NCI-H2227 (cell line): Measurements from ENCODE around the gene NPC2.

ENCODE experiments used
- DNase-seq: peaks from one replicate; lab custom pipeline; 2025; ENCODE audit not compliant: unreplicated experiment; lab: John Stamatoyannopoulos, UW

Gene NPC2

GRCh38 chr14:74519316-74520074, 26.4 kb upstream of the NPC2 start:
- no peak for DNase-seq

GRCh38 chr14:74518221-74518620, 25.1 kb upstream of the NPC2 start:
- no peak for DNase-seq

- DNase-seq = no peak
These were observed 24.6 kb upstream of the NPC2 start for GRCh38 chr14:74517731-74518130.

DNA sequence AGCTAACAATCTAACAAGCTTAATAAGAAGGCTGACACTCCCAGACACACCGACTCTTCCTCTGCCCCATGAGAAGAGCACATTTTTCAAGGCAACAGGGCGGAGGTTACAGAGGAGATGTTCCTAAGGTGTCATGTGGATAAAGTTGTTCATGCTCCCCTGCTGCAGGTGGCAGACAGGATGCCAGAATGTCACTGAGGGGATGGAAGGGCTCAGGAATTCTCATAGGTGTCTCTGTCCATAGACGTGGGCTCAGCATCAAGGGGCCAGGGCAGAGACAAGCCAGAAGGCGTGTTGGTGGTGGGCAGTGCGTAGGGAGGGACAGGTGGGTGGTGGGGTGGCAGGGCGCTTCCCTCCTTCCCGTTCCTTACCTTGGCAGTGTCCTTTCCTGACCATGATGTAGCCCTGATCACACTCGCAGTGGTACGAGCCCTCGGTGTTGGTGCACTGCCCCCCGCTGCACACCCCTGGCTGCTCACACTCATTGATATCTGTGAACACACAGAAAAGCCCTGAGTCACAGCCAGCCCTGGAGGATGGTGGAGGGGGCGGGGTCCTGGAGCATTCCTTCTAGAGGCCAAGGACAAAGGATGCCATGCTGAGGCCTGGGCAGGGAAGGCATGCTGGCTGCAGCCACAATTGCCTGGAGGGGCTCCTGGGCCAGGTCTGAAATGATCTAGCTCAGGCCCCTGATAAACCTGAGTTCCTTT, 23.5 kb upstream of the NPC2 start:
- no peak for DNase-seq

DNA sequence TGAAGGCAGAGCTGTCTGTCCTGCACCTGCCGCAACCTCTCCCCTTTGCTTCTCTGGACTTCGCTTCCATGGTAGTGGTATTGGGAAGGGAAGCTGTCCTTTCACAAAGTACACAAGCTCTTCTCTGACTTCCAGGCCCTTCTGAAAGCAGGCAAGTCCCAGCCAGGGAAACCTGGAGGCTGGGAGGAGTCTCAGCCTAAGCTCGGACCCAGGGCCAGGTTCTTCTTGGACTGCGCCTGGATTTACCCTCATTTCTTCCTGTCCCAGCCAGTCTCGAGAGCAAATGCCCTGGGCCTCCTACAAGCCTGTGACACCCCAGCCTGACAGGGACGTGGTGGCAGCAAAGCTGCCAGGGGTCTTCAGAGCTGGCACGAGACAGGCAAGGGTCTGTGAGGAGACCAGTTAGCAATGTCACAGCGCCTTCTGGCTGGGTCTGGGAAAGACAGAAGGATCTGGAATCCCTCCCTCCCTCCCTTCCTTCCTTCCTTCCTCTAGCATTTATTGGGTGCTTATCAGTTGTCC, 22.8 kb upstream of the NPC2 start:
- DNase-seq = no peak

DNA sequence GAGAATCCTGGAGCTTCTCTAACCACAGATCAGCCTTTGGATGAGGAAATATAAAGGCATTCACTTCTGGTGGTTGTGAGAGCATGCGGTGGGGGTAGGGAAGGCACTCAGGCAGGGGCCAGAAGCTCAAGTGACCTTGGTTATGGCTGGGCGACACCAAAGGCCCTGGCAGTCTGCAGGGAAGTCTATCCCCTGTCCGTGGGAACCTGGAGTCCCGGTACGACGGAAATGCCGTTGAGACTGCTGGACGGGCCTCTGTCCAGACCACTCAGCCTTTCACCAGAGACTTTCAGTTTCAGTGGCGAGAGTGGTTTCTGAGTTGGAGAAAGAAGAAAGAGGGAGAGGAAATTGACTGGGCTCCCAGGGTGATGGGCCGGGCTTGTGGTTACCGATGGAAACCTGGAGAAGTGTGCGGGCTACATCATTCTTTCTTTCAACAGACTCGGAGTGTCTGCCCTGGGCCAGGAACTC, 21.4 kb upstream of the NPC2 start:
- DNase-seq = no peak

DNA sequence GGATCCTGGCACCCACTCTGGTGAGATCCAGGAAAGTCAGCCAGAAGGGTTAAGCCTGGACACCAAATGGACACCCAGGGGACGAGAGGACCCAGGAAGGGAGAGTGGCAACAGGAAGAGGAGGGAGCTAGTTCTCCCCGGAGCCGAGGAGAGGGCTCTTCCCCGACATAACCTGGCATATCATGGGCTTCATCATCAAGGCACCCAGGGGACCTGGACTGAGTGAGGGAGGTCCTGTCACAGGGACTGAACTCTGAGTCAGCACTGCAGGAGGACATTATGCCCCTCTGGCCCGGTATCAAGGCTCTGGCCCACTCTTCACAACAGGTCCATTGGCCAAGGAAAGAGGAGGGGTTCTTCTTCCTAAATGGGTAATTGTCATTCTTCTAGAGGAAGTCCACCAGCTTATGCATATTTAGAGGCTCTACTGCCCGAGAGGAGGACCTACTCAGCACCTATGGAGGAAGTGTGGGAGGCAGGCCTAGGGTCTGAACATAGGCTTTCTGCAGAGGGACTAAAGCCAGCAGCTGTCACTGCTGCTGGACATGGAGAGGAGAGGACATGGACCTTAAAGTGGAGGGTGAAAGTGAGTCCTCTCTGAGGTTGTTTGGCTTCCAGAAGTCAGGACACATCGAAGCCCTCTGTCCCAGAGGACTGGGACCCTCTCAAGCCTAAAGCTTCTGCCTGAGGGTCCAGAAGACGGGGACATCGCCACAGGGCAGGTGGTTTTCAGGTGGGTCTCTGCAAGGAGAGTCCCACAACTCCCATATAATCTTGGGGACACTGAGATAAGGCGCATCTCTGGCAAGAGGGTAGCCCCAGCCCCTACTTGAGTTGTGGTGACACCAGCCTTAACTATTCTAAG, 19.1 kb upstream of the NPC2 start:
- DNase-seq = no peak

- no peak for DNase-seq
These were observed 17.9 kb upstream of the NPC2 start for GRCh38 chr14:74510959-74511409.

GRCh38 chr14:74510223-74510931, 17.3 kb upstream of the NPC2 start:
- DNase-seq = no peak

DNA sequence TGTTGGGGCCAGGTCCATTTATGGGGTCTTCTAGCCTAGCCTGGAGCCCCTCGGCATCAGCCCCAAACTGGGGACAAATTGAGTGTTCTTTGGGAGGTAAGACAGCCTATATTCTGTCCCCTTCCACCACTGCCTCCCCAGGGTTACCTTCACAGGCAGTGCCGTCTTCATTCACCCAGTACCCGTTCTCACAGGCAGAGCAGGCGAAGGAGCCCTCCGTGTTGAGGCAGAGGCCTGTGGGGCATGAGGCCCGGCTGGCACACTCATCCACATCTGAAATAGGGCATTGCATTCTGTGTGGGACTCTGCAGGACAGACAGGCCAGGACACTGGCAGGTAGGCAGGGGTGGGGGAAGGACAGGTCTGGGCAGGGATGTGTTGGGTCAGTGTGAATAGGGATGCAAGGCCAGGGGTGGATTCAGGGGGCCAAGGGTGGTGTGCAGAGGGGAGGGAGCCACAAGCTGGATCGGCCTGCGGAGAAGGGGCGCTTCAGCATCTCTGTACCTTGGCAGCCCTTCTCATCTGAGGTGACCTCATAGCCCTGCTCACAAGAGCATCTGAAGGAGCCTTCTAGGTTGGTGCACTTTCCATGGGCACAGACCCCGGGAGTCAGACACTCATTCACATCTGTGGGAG, 16.6 kb upstream of the NPC2 start:
- no peak for DNase-seq

GRCh38 chr14:74508844-74509428, 15.8 kb upstream of the NPC2 start:
- DNase-seq = no peak

DNA sequence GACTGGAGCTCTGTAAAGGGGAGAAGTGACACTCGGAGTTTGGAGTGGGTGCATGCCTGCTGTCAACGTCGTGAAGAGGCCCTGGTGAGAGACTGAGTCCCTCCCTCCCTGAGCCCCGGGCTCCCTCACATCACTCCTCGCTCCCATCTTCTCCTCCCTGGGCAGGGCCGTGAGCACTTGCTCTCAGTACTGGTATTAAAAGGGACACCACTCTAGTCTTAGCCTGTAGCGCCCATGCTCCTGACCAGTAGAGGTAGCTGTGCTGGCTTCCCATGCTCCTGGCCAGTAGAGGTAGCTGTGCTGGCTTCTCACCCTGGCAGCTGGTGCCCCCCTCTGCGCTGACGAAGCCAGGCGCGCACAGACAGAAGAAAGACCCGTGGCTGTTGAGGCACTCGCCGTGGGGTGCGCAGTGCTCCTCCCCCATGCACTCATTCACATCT, 15.2 kb upstream of the NPC2 start:
- DNase-seq = no peak

DNA sequence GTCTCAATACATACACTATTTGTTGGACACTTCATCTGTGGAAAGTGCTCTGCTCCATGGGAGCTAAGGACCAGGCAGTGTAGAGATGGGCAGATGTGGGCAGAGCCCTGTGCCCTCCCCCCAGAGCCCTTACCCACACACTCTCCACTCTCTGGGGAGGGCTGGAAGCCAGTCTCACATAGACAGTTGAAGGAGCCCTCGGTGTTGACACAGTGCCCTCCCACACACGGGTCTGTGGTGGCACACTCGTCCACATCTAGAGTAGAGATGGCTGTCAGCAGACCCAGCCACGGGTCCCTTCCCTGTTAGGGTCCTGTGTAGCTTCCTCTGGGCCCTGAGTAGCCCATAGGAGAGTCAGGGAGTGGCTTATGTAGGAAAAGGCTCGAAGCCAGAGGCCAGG, 14.7 kb upstream of the NPC2 start:
- DNase-seq = no peak

- no peak for DNase-seq
These were observed 14.0 kb upstream of the NPC2 start for GRCh38 chr14:74507085-74507484.

DNA sequence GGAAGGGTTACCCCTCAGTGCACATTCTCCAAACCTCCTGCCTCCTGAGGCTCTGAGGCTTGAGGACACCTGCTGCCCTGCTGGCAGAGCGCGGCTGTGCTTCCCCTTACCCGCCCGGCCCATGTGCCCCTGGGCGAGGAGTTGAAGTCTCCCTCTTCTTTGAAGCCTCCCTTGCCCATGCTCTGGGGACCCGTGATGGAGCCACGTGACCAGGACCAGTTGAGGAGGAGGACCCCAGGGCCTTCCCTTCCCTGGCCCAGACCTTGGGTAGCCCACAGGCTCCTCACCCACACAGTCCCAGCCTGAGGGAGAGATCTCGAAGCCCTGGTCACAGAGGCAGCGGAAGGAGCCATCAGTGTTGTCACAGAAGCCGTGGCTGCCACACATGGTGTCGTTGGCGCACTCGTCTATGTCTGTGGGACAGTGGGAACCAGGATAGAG, 13.3 kb upstream of the NPC2 start:
- DNase-seq = no peak

- no peak for DNase-seq
These were observed 12.7 kb upstream of the NPC2 start for GRCh38 chr14:74505831-74506230.

GRCh38 chr14:74504874-74505720, 12.0 kb upstream of the NPC2 start:
- DNase-seq = peak; percentile 26

GRCh38 chr14:74504412-74504811, 11.3 kb upstream of the NPC2 start:
- no peak for DNase-seq

DNA sequence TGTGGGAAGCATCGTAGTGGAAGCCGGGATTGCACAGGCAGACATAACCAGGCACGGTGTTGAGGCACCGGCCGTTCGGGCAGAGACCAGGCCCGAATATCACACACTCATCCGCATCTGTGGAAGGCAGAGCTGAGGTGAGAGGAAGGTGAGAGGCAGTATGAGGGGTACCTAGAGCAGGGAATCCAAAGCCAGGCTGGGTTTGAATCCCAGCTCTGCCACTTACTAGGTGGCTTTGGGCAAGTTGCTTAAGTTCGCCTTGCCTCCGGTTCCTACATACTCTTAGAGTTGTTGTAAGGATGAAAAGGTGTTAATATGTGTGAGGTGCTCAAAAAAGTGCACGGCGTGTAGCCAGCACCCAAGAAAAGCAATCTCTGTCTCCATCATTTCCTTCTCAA, 10.8 kb upstream of the NPC2 start:
- no peak for DNase-seq
